ENCODE data around the gene RALGAPA2. TPM values are rescaled to one million over a fixed set of nuclear protein-coding genes. Genes with fewer than 3 reads are reported as not detected.

RALGAPA2 gene
- total and polyA plus RNA-seq, 2 of the 13 experiments (the other 11 are each of a cell fraction or from before 2014, with no cell fraction given), result 13.8 to 17.7 TPM

DNA sequence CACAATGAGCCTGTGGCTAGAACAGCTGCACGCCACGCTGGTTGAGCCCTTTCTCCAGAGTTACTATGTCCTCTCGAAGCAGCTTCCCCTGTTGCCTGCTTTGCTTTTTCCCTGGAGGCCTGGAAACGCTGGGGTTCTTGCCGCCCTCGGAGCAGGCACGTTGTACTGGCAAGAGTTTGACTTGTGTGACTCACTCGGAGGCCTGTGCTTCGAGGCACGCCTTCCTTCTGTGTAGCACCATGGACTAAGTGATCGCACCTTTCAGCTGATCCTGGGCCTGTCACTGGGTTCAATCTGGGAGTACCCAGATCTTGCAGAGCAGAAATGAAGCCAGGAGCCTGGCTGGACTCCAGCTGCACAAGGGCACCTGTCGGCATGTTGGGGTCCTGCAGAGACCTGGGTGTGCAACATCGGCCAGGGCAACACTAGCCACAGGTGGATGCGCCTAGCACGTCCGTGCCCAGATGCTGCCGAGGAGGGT lies 339.3 kb downstream of the RALGAPA2 start (continued):
- TF ChIP-seq ZNF839 (CRISPR knock-in tag; IDR thresholded peaks at IDR 0.05; ENCODE audit: borderline replicate concordance) (no peak), NFIC (IDR thresholded peaks at IDR 0.05; ENCODE audit: low read length) (no peak), BRD4 (CRISPR knock-in tag; IDR thresholded peaks at IDR 0.05) (no peak), TBX2 (CRISPR knock-in tag; IDR thresholded peaks at IDR 0.05; ENCODE audit: borderline replicate concordance) (0 out of 2 replicates have a peak, but pooled peaks have one; percentile 15), CHCHD3 (CRISPR knock-in tag; IDR thresholded peaks at IDR 0.05) (no peak), GATA4 (IDR thresholded peaks at IDR 0.05; ENCODE audit: borderline replicate concordance, low read depth) (no peak), ONECUT2 (CRISPR knock-in tag; IDR thresholded peaks at IDR 0.05) (no peak), FOSL2 (CRISPR knock-in tag; IDR thresholded peaks at IDR 0.05) (peak; percentile 34; the same call in 1 of the 2 replicates), TRIM24 (CRISPR knock-in tag; IDR thresholded peaks at IDR 0.05) (no peak), NCOA5 (CRISPR knock-in tag; IDR thresholded peaks at IDR 0.05) (no peak), IKZF5 (CRISPR knock-in tag; IDR thresholded peaks at IDR 0.05) (no peak), ZNF20 (CRISPR knock-in tag; IDR thresholded peaks at IDR 0.05) (no peak), ARNT (IDR thresholded peaks at IDR 0.05) (no peak), ZNF781 (CRISPR knock-in tag; IDR thresholded peaks at IDR 0.05; ENCODE audit: borderline replicate concordance, not compliant biosample characterization) (no peak), ETV6 (CRISPR knock-in tag; conservative IDR thresholded peaks at IDR 0.05) (no peak), PHF8 (CRISPR knock-in tag; IDR thresholded peaks at IDR 0.05) (0 out of 2 replicates have a peak, but pooled peaks have one; percentile 6), SMC3 (IDR thresholded peaks at IDR 0.05; ENCODE audit: low read length) (no peak), ZNF138 (CRISPR knock-in tag; IDR thresholded peaks at IDR 0.05; ENCODE audit: low read depth) (no peak), CHD2 (IDR thresholded peaks at IDR 0.05; ENCODE audit: low read depth, low read length) (no peak)
- TF ChIP-seq, protein P1, sequence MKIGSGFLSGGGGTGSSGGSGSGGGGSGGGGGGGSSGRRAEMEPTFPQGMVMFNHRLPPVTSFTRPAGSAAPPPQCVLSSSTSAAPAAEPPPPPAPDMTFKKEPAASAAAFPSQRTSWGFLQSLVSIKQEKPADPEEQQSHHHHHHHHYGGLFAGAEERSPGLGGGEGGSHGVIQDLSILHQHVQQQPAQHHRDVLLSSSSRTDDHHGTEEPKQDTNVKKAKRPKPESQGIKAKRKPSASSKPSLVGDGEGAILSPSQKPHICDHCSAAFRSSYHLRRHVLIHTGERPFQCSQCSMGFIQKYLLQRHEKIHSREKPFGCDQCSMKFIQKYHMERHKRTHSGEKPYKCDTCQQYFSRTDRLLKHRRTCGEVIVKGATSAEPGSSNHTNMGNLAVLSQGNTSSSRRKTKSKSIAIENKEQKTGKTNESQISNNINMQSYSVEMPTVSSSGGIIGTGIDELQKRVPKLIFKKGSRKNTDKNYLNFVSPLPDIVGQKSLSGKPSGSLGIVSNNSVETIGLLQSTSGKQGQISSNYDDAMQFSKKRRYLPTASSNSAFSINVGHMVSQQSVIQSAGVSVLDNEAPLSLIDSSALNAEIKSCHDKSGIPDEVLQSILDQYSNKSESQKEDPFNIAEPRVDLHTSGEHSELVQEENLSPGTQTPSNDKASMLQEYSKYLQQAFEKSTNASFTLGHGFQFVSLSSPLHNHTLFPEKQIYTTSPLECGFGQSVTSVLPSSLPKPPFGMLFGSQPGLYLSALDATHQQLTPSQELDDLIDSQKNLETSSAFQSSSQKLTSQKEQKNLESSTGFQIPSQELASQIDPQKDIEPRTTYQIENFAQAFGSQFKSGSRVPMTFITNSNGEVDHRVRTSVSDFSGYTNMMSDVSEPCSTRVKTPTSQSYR (CRISPR knock-in tag; IDR thresholded peaks at IDR 0.05; ENCODE audit: borderline replicate concordance), result no peak
- TF ChIP-seq, protein P2, sequence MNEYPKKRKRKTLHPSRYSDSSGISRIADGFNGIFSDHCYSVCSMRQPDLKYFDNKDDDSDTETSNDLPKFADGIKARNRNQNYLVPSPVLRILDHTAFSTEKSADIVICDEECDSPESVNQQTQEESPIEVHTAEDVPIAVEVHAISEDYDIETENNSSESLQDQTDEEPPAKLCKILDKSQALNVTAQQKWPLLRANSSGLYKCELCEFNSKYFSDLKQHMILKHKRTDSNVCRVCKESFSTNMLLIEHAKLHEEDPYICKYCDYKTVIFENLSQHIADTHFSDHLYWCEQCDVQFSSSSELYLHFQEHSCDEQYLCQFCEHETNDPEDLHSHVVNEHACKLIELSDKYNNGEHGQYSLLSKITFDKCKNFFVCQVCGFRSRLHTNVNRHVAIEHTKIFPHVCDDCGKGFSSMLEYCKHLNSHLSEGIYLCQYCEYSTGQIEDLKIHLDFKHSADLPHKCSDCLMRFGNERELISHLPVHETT (CRISPR knock-in tag; conservative IDR thresholded peaks at IDR 0.05), result no peak
- TF ChIP-seq, protein P3, sequence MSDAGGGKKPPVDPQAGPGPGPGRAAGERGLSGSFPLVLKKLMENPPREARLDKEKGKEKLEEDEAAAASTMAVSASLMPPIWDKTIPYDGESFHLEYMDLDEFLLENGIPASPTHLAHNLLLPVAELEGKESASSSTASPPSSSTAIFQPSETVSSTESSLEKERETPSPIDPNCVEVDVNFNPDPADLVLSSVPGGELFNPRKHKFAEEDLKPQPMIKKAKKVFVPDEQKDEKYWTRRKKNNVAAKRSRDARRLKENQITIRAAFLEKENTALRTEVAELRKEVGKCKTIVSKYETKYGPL (CRISPR knock-in tag; IDR thresholded peaks at IDR 0.05), result no peak
- TF ChIP-seq, protein P4, sequence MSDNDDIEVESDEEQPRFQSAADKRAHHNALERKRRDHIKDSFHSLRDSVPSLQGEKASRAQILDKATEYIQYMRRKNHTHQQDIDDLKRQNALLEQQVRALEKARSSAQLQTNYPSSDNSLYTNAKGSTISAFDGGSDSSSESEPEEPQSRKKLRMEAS (IDR thresholded peaks at IDR 0.05), result peak; percentile 40; the same call in 1 of the 2 replicates
- TF ChIP-seq, protein P5, sequence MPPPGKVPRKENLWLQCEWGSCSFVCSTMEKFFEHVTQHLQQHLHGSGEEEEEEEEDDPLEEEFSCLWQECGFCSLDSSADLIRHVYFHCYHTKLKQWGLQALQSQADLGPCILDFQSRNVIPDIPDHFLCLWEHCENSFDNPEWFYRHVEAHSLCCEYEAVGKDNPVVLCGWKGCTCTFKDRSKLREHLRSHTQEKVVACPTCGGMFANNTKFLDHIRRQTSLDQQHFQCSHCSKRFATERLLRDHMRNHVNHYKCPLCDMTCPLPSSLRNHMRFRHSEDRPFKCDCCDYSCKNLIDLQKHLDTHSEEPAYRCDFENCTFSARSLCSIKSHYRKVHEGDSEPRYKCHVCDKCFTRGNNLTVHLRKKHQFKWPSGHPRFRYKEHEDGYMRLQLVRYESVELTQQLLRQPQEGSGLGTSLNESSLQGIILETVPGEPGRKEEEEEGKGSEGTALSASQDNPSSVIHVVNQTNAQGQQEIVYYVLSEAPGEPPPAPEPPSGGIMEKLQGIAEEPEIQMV (CRISPR knock-in tag; IDR thresholded peaks at IDR 0.05; ENCODE audit: low read depth), result no peak

Data from HepG2 (cell line).